ENCODE measurements around the gene PLA2G12A. TPM values are rescaled to one million over a fixed set of nuclear protein-coding genes. Genes with fewer than 3 reads are reported as not detected.

PLA2G12A gene
- total RNA-seq, 1 donor from 2014 or later, result 8.9 TPM

DNA sequence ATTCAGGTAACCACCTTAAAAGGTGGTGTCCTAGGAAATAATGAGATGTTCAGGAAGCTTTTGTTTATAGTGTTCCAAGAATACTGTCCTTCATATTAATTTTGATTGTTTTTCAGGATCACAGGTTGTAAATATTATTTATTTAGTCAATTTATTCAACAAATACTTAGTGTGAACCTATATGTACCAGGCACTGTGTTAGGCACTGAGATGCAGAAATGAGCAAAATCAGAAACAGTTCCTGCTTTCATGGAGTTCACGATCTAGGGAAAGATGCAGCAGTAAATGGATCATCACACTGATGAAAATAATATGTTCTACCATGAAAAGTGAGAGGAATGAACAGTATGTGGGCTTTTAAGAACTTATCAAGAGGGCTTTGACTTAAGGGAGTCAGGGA is 18.2 kb upstream of the PLA2G12A start:
- Histone ChIP-seq H3K27ac (no peak overlapping the region), H3K27me3 (no peaks in the 10 kb centered on the region)

DNA sequence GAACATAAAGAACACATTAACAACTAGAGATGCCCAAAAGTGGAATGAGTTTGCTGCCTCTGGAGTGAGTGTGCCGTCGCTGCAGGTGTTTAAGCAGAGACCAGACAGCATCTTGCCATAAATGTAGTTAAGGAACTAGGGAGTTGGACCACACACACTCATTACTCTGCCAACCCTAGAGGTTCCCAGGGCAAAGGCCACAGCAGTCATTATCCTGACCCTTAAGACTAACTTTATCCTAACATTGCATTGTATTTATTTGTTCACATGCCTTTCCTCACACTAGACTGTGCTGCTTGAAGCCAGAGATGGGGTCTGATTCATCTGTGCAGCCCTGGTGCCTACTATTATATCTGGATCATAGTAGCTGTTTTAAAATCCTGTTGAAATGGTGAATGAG is 16.9 kb upstream of the PLA2G12A start:
- intact Hi-C loops (cut with DNase I), result no loop called here
- TF ChIP-seq CTCF (IDR thresholded peaks at IDR 0.05), result no peak
- Histone ChIP-seq H3K36me3 (no peaks in the 10 kb centered on the region), H3K27ac (no peak overlapping the region), H3K4me3 (no peak overlapping the region), H3K4me1 (no peaks in the 10 kb centered on the region), H3K27me3 (no peaks in the 10 kb centered on the region), H3K9me3 (no peaks in the 10 kb centered on the region)
- DNase-seq (ENCODE audit: low spot score in 2 of 2), result no peak

More for the DNA sequence above, 18.2 kb upstream of the PLA2G12A start:
- no peaks in the 10 kb centered on the region for H3K36me3 ChIP-seq
- no peaks in the 10 kb centered on the region for H3K9me3 ChIP-seq
- no peak overlapping the region for H3K4me3 ChIP-seq
- no peak for TF ChIP-seq CTCF (IDR thresholded peaks at IDR 0.05)
- H3K4me1 ChIP-seq, result no peaks in the 10 kb centered on the region
- intact Hi-C loops (cut with DNase I), result no loop called here
- no peak for DNase-seq (ENCODE audit: low spot score in 2 of 2)

DNA sequence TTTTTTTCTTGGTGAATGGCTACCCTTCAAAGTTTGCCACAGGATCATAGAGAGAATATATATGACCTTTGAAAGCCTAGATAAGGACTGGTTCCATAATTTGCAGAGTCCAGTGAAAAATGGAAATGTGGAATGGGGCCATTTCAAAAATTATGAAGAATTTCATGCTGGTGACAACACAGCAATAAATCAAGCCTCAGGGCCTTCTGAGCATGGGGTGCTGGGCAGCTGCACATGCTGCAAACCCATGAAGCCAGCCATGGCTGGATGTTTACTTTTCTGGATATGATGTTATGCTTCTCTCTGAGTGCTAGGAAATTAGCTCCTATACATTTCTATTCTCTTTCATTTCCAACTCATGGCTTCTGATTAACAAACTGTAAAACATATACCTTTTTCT is 16.0 kb upstream of the PLA2G12A start:
- Histone ChIP-seq H3K27me3 (no peaks in the 10 kb centered on the region), H3K4me3 (no peak overlapping the region), H3K27ac (no peak overlapping the region), H3K36me3 (no peaks in the 10 kb centered on the region), H3K9me3 (no peaks in the 10 kb centered on the region), H3K4me1 (no peaks in the 10 kb centered on the region)
- intact Hi-C loops (cut with DNase I), result no loop called here
- no peak for TF ChIP-seq CTCF (IDR thresholded peaks at IDR 0.05)
- no peak for DNase-seq (ENCODE audit: low spot score in 2 of 2)

DNA sequence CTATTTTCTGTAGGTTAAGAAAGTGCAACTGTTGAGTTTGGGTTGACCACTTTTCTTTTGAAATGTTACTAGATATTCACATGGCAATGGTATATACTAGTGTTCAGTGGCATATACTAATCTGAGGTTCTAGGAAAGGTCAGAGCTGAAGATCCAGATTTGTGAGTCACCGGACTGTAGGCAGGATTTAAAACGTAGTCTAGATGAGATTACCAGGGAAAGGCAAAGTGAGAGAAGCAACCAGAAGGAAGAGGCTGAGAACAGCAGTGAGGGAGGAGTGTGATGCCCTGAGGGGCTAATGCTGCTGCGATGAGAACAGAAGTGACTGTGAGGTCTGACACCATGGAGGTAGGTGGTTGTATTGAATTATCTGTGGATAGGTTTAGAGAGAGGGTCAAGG is 9.7 kb upstream of the PLA2G12A start:
- no peaks in the 10 kb centered on the region for H3K27me3 ChIP-seq
- H3K4me1 ChIP-seq, result no peaks in the 10 kb centered on the region
- H3K4me3 ChIP-seq, result no peak overlapping the region
- no peak for TF ChIP-seq CTCF (IDR thresholded peaks at IDR 0.05)
- no peaks in the 10 kb centered on the region for H3K9me3 ChIP-seq
- no peak for DNase-seq (ENCODE audit: low spot score in 2 of 2)
- intact Hi-C loops (cut with DNase I), result loop anchor here (10.0 kb wide), 1 partner anchor 455 kb away; the partner anchor contains the start of gene ELOVL6
- H3K36me3 ChIP-seq, result no peaks in the 10 kb centered on the region
- no peak overlapping the region for H3K27ac ChIP-seq

DNA sequence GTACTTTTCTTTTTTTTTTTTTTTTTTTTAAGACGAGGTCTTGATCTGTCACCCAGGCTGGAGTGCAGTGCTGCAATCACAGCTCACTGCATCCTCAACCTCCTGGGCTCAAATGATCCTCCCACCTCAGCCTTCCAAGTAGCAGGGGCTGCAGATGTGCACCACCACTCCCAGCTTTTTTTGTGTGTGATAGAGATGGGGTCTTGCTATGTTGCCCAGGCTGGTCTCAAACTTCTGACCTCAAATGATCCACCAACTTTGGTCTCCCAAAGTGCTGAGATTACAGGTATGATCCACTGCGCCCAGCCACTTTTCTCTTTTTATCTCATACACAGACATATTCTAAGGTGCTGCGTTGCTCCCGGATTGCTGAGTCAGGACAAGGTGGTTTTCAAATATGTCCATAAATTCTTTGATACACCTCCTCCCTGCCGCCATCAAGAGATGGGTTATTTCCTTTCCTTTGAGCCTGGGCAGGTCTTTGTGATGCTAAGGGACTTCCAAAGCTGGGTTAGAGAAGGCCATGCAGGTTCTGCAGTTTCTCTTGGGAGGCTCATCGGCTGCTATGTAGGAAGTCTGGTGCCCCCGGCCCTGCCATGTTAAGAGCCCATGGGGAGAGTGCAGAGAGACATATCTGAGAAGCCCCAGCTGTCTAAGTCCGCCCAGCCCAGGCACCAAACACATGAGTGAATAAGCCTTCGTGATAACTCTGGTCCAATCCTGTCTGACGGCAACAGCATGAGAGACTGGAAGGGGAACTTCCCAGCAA is 8.4 kb upstream of the PLA2G12A start:
- Histone ChIP-seq H3K4me3 (no peak overlapping the region), H3K4me1 (no peaks in the 10 kb centered on the region), H3K27ac (no peak overlapping the region), H3K36me3 (no peaks in the 10 kb centered on the region), H3K27me3 (no peaks in the 10 kb centered on the region), H3K9me3 (no peaks in the 10 kb centered on the region)
- DNase-seq (ENCODE audit: low spot score in 2 of 2), result no peak
- intact Hi-C loops (cut with DNase I), result loop anchor here (10.0 kb wide), 1 partner anchor 457 kb away; the partner anchor contains the start of gene ELOVL6
- no peak for TF ChIP-seq CTCF (IDR thresholded peaks at IDR 0.05)

All from ascending aorta (tissue), 2 donors.